ENCODE results near the gene GPC6.
A peak's percentile ranks its signal among the peaks of the same experiment; 100 is the strongest.

GPC6 gene

GRCh38 chr13:93794197-93794885 lies 567.7 kb downstream of the GPC6 start:
- peak; percentile 62 for DNase-seq

- no peak for DNase-seq
Observed at GRCh38 chr13:93797463-93797862, 570.9 kb downstream of the GPC6 start.

- DNase-seq, result no peak
Observed at GRCh38 chr13:93800342-93800741, 573.7 kb downstream of the GPC6 start.

- DNase-seq, result no peak
Observed at GRCh38 chr13:93805736-93806135, 579.1 kb downstream of the GPC6 start.

GRCh38 chr13:93806861-93807260 lies 580.3 kb downstream of the GPC6 start:
- DNase-seq, result no peak

GRCh38 chr13:93810264-93810663 lies 583.7 kb downstream of the GPC6 start:
- no peak for DNase-seq

- DNase-seq, result no peak
Observed at GRCh38 chr13:93811071-93811737, 584.6 kb downstream of the GPC6 start.

GRCh38 chr13:93811738-93812112 lies 585.1 kb downstream of the GPC6 start:
- DNase-seq, result no peak

- DNase-seq, result no peak
Observed at GRCh38 chr13:93814658-93815057, 588.1 kb downstream of the GPC6 start.

- DNase-seq, result no peak
Observed at GRCh38 chr13:93818345-93818744, 591.7 kb downstream of the GPC6 start.

GRCh38 chr13:93819331-93819890 lies 592.8 kb downstream of the GPC6 start:
- DNase-seq, result no peak

- no peak for DNase-seq
Observed at GRCh38 chr13:93824286-93824685, 597.7 kb downstream of the GPC6 start.

- DNase-seq, result no peak
Observed at GRCh38 chr13:93834051-93834450, 607.4 kb downstream of the GPC6 start.

- no peak for DNase-seq
Observed at GRCh38 chr13:93843082-93843481, 616.5 kb downstream of the GPC6 start.

- no peak for DNase-seq
Observed at GRCh38 chr13:93847162-93847561, 620.6 kb downstream of the GPC6 start.

GRCh38 chr13:93848247-93848646 lies 621.6 kb downstream of the GPC6 start:
- DNase-seq, result no peak

- DNase-seq, result no peak
Observed at GRCh38 chr13:93851236-93851635, 624.6 kb downstream of the GPC6 start.

- no peak for DNase-seq
Observed at GRCh38 chr13:93853912-93854311, 627.3 kb downstream of the GPC6 start.

GRCh38 chr13:93857126-93857525 lies 630.5 kb downstream of the GPC6 start:
- DNase-seq, result no peak

- no peak for DNase-seq
Observed at GRCh38 chr13:93859716-93860115, 633.1 kb downstream of the GPC6 start.

- no peak for DNase-seq
Observed at GRCh38 chr13:93861818-93862217, 635.2 kb downstream of the GPC6 start.

- no peak for DNase-seq
Observed at GRCh38 chr13:93862259-93862658, 635.7 kb downstream of the GPC6 start.

GRCh38 chr13:93865235-93865634 lies 638.6 kb downstream of the GPC6 start:
- DNase-seq, result no peak

GRCh38 chr13:93867481-93867880 lies 640.9 kb downstream of the GPC6 start:
- no peak for DNase-seq

- DNase-seq, result no peak
Observed at GRCh38 chr13:93872376-93872775, 645.8 kb downstream of the GPC6 start.
